ENCODE measurements around the gene PALLD. TPM values are rescaled to one million over a fixed set of nuclear protein-coding genes. Genes with fewer than 3 reads are reported as not detected.

The PALLD gene
- total RNA-seq, 1 experiment from 2014 or later = 18.3 TPM

- Histone ChIP-seq H2AK5ac (ENCODE audit: insufficient read length, low read length) (no peak overlapping the region), H2AFZ (ENCODE audit: low read length) (no peak overlapping the region), H2BK12ac (ENCODE audit: insufficient read length, low read depth, low read length) (no peak overlapping the region), H3K4ac (ENCODE audit: low read depth, low read length) (no peak overlapping the region), H3K23ac (ENCODE audit: insufficient read length, low read depth, low read length) (no peak overlapping the region), H3K9me3 (ENCODE audit: control insufficient read depth, low read depth, low read length) (no peaks in the 10 kb centered on the region), H3K4me2 (ENCODE audit: insufficient read depth, insufficient read length, low read length) (no peak overlapping the region), H3K18ac (ENCODE audit: insufficient read length, low read depth, low read length) (no peak overlapping the region), H4K91ac (ENCODE audit: insufficient read length, low read depth, low read length) (no peak overlapping the region), H3K27ac (ENCODE audit: insufficient read length, low read depth, low read length) (no peak overlapping the region), H3K4me1 (ENCODE audit: insufficient read depth, low read length) (no peaks in the 10 kb centered on the region), H2BK120ac (ENCODE audit: low read depth, low read length, poor library complexity, severe bottlenecking) (no peak overlapping the region), H4K5ac (ENCODE audit: insufficient read length, low read depth, low read length) (no peak overlapping the region), H4K20me1 (ENCODE audit: control insufficient read depth, insufficient read depth, insufficient read length) (no peaks in the 10 kb centered on the region), H2BK15ac (ENCODE audit: low read depth, low read length) (no peak overlapping the region), H4K8ac (replicated peaks; ENCODE audit: insufficient read length, low read depth, low read length) (no peak overlapping the region), H3K79me2 (ENCODE audit: insufficient read depth, low read length) (no peaks in the 10 kb centered on the region), H3K79me1 (ENCODE audit: insufficient read depth, low read depth, low read length, poor library complexity, severe bottlenecking) (no peaks in the 10 kb centered on the region), H3K9ac (ENCODE audit: extremely low read depth, insufficient read length, low read length) (no peak overlapping the region), H3T11ph (ENCODE audit: low read length) (no peak overlapping the region), H3K56ac (ENCODE audit: insufficient read length, low read depth, low read length) (no peak overlapping the region), H3K14ac (ENCODE audit: insufficient read depth, low read length) (no peak overlapping the region), H3K23me2 (ENCODE audit: insufficient read length, low read depth, low read length, poor library complexity, severe bottlenecking) (no peaks in the 10 kb centered on the region), H2BK5ac (ENCODE audit: insufficient read length, low read length) (no peak overlapping the region), H3K27me3 (ENCODE audit: insufficient read depth, low read length) (no peaks in the 10 kb centered on the region), H2BK20ac (ENCODE audit: low read depth, low read length, poor library complexity, severe bottlenecking) (no peak overlapping the region)
- Mint-ChIP-seq H3K27me3 (ENCODE audit: low read depth) (peaks cover 2% of the 10 kb centered on the region), H3K4me1 (peaks cover 0 to 7% of the 10 kb centered on the region in 2 experiments; a peak in 1 of 4 replicates), H3K36me3 (ENCODE audit: insufficient read depth in 1 of 3, low read depth in 3 of 3) (no peaks in the 10 kb centered on the region), H3K27ac (no peak overlapping the region), H3K4me3 (no peak overlapping the region), H3K9me3 (no peaks in the 10 kb centered on the region)
- DNase-seq = no peak
- no peak for TF ChIP-seq CTCF (conservative IDR thresholded peaks at IDR 0.05)
- no CpG with 5 or more reads among the region's 9 CpGs for WGBS (ENCODE audit: extremely low coverage, insufficient read length, low lambda C conversion rate)
Observed at GRCh38 chr4:168569931-168570276, 73.1 kb downstream of the PALLD start.

All from H9 (cell line).